HUDEP-2 (cell line): ENCODE data around the gene CRYBA4.
"Not testable (repeated sequence)": the region's sequence is repeated elsewhere in the genome, so short reads cannot be mapped to it uniquely, and the experiment has no call there.

Source experiments
- DNase-seq, 76 experiments: peaks; one replicate each; lab custom pipeline; 2025; ENCODE audit not compliant: unreplicated experiment in 76 of 76; lab: John Stamatoyannopoulos, UW

Gene CRYBA4

DNA sequence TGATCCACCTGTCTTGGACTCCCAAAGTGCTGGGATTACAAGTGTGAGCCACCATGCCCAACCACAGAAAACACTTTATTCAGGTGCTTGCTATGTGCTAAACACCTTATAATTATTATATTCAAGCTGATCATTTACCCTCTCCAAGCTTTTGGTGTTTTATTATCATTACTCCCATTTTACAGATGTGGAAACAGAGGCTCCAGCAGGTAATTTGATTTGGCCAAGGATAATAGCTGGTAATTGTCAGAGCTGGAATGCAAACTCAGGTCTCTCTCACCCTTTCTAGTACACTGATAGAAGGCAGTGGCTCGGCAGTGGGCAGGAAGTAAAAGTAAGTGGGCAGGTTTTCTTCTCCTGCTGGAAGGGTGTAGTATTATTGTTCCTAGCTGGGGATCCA is 28.0 kb upstream of the CRYBA4 start:
- DNase-seq, result no peak

DNA sequence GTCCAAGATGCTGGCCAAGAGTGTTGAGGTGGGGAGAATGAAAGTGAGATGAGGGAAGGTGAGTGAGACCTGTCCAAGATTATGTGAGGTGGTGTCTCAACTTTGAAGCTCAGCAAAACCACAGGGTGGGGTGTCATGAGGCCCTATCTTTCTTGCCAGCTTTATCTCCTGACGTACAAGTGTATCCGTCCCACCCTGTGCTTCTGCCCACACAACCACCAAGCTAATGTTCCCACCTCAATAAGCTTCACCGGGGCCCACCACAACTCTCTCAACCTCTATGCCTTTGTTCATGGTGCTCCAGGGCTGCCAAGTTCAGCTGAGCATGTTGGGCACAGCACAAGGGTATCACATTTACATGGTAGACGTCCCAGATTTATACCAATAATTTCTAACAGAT is 24.7 kb upstream of the CRYBA4 start:
- DNase-seq, result peak in 71 of 76 experiments; percentile 29 to 89 (median 67)

DNA sequence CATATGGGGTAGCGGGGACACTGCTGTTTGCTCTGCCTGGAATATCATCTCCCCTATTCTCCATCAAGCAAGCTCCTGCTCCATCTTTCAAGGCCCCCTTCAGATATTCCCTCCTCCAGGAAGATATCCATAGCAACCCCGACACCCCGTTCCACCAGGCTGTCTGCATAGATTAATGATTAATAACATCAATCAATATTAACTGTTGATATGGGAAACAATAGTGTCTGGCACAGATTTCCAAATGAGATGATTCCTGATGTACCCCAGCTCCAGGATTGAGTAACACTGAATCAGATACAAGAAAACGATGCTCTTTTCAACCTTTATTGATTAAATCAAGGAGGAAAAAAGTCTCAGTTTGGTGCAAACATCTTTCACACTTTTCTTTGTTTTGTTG is 24.3 kb upstream of the CRYBA4 start:
- DNase-seq, result no peak

DNA sequence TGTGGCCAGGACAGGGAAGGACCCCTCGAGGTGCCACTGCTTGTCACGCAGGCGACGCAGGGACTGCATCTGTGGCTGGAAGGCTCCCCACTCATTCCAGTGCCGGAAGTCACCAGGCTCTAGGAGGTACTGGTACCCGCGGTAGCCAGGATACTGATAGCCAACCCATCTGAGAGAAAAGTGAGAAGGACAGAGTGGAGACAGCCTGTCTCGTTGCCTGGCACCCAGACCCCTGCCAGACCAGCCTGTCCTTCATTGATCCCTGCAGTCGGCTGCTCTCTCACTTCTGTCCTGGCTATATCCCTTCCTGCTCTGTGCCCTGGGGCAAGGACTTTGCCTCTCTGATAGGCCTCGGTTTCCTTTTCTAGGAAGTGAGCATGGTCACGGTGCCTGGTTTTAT is 22.3 kb upstream of the CRYBA4 start:
- no peak for DNase-seq

DNA sequence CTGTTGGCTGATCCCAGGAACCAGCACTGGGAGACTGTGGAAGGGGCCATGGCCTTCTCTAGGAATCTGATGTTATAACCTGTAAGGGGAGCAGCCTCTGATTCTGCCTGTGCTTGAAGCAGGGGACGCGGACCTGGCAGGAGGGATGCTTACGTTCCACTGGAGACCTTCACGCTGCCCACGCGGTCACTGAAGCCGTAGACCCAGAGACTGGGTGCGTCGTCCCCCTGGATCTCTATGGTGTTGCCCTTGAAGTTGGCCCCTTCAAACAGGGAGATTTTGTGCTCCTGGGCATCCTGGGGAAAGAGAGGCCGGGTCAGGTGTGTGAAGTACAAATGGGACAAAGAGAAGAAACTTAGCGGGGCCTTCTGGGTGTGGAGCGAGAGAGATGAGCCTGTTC is 20.0 kb upstream of the CRYBA4 start:
- DNase-seq, result no peak

DNA sequence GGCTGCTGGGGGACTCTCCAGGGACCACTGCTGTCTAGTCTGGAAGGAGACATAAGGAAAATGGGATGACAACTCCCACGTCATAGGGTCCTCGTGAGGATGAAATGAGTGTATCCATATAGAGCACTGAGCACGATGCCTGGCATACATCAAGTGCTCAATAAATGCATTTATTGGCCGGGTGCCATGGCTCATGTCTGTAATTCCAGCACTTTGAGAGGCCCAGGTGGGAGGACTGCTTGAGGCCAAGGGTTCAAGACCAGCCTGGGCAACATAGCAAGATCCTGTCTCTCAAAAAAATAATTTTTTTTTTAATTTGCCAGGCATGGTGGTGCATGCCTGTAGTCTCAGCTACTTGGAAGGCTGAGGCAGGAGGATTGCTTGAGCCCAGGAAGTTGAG is 19.6 kb upstream of the CRYBA4 start:
- no peak for DNase-seq

DNA sequence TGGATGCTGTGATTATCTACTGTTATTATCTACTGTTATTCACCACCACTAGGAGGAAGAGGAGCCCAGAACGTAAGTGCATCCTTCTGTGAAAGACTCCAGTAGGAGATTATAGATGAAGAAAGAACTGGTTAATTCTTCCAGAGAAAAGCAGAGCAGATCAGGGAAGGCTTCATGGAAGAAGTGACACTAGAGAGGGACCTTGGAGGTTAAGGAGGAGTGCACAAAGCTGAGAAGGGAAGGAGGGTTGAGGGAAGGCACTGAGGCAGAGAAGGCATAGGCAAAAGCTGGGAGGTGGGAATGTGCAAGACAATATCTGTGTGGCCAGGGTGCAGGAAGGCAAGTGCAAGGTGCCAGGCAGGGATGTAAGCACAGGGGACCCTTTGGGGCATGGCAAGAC is 17.4 kb upstream of the CRYBA4 start:
- no peak for DNase-seq

DNA sequence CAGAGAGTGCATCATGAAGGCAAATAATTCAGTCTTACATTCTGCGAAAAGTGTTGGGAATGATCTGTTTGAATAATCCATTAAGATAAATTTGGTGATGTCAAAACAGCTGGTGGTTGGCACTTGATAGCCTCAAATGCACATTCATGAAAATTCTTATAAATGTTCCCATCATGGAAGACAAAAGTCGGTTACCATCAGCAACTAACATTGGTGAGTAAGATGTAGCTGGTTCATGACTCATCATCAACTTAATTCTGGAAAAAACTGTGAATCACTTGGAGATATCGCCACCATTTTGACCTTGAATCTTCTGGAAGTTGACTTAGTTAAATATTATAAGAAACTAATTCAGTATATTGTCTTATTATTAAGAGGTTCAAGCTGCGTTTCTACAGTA is 15.2 kb upstream of the CRYBA4 start:
- DNase-seq, result peak in 5 of 76 experiments; percentile 17 to 59 (median 38)

DNA sequence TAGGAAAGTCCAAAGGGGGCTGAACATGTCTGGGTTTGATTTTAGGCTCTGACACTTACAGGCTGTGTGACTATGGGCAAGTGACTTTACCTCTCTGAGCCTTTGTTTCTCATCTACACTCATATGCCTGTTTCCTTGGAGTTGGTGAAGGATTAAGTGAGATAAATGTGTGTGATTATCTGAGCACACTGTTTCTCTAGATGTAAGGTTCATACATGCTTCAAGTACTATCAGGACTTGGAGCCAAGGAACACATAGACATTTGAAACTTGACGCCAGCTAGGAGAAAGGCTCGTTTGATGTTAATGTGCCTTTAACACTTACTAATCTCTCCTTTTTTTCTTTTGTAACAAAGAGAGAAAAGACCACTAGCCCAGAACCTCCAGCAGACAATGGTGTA is 13.6 kb upstream of the CRYBA4 start:
- DNase-seq, result no peak

DNA sequence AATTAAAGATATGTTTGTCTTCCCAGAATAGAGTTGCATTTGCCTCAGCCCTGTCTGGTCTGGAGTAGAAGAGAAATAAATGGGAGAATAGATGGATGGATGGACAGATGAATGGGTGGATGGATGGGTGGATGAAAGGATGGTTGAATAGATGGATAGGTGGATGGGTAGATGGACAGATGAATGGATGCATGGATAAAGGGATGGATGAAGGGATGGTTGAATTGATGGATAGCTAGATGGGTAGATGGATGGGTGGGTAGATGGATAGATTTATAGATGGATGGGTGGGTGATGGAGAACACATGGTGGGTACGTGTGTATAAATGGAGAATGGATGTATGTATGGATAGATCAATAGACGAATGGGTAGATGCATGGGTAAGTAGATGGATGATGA is 12.5 kb upstream of the CRYBA4 start:
- no peak for DNase-seq

DNA sequence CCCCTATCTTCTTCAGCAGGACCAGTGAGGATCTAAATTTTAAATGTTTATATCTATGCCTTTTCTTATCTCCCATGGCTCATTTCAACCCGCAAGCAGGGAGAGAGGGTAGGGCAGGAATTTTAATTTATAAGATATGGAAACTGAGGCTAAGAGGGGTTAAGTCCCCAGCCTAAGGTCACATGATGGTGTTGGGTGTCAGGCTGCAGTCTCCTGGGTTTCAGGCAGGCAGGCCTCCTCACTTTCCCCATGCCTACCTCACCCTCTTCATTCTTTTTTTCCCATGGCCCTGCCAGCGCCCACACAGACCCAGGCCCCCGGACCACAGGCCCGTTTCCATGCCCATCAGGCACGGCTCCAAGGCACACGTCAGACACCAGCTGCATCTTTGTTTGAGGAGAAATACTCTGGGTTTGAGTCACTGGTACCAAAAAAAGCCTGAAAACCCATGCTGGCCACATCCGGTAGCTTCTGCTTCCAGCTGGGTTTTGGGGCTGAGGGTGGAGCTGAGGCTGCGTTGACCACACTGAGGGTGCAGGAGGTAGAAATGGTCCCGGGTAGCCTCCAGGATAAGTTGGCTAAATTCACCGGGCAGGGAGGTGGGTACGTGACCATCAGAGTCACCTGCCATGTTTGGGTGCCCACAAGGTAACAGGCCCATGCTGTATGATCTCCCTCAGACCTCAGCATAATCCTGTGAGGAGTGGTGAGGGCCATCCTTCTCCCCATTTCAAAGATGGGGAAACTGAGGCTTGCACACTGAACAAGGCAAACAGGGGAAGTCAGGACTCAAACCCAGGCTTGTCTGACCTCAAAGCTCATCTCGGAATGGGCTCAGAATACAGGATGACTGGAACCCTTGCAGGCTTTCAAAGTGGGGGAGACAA is 11.4 kb upstream of the CRYBA4 start:
- DNase-seq, result no peak

DNA sequence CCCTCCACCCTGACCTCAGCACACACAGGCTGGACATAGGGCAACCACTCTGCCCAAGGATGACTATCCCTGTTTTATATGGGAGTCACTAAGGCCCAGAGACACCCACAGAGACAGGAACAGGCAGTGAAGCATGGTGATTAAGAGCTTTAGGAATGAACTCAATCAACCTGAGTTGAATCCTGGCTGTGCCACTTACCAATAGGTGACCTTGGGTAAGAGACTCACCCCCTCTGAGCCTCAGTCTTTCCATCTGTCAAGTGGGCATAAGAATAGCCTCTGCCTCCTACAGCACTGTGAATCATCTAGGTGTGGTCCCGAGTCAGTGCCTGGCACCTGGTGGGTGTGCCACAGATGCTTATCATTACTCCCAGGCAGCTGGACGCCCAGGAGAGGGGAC is 10.8 kb upstream of the CRYBA4 start:
- DNase-seq, result peak in 7 of 76 experiments; percentile 13 to 35 (median 20)

DNA sequence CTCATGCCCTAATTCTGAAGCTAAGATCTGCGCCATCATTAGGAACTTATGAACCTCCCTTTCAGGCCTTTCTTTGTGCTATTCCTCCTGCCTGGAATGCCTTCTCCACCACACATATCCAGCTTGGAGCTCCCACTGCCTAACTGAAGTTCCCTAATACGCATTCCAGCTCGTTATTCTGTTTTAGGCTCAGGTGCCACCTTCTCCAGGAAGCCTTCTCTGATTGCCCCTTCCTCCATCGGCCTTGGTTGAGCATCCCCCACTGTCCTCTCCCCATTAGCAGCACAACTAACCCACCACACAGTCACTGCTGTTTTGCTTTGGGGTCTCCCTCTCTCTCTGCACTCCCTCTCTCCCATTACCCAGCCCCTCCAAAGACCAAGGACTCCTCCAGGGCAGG is 9.1 kb upstream of the CRYBA4 start:
- no peak for DNase-seq

DNA sequence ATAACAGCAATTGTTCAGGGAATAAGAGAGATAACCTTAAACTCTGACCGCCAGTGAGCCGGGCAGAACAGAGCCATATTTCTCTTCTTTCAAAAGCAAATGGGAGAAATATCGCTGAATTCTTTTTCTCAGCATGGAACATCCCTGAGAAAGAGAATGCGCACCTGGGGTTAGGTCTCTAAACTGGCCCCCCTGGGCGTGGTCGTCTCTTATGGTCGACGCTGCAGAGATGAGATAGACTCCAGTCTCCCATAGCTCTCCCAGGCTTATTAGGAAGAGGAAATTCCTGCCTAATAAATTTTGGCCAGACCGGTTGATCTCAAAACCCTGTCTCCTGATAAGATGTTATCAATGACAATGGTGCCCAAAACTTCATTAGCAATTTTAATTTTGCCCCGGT is 8.0 kb upstream of the CRYBA4 start:
- not testable (repeated sequence) for DNase-seq

DNA sequence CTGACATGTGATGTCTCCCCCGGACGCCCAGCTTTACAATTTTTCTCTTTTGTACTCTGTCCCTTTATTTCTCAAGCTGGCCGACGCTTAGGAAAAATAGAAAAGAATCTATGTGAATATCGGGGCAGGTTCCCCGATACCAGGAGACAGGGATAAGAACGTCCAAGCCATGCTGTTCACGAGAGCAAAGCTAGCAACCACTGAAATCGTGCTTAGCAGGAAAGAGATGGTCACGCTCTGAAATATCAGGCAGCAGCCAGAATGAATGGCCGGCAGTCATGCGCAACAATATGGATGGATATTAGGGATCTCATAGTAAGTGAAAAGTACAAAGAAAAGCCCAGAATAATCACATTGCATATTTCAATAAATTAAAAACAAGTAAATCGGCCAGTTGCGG is 7.4 kb upstream of the CRYBA4 start:
- DNase-seq, result no peak

DNA sequence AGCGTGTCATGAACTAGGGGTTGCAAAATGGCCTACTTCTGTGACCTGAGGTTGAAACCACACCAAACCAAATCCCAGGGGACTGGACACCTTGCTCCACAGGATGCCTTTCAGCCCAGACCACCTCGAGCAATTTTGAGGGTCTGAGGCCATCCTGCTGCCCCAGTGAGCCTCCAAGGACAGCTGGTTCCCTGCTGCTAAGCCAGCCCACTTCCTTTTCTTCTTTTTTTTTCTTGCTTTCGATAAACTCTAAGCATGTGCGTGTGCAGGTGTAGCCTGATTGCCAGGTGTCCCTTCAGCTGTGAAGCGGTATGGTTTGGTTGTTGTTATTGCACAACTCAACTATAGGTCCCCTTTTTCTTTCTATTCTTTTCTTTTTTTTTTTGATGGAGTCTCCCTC is 6.6 kb upstream of the CRYBA4 start:
- DNase-seq, result no peak

DNA sequence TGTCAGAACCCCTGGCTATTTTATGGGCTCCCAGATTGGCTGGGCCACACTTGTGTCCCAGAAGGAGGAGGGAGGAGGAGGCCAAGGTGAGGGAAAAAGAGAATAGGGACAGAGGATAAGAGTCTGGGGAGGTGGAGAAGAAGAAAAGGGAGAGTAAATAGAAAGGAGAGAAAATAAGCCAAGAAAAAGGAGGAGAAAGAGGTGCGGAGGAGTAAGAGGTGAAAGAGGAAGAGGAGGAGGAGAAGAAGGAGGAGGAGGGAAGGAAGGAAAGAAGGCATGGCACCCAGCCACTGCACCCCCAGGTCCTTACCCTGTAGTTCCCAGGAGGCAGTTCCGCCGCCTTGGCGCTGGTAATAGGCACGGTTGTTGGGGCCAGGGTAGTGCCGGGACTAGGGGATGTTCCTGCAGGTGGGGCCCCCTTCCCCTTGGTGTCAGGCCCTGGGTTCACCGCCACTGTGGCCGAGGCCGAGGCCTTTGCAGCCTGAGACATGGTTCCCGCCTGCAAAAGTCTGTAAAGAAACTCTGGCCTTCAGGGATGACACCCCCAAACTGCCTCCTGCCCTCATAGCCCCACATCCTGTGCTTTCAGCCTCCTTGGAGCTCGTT is 5.8 kb upstream of the CRYBA4 start:
- DNase-seq, result no peak

DNA sequence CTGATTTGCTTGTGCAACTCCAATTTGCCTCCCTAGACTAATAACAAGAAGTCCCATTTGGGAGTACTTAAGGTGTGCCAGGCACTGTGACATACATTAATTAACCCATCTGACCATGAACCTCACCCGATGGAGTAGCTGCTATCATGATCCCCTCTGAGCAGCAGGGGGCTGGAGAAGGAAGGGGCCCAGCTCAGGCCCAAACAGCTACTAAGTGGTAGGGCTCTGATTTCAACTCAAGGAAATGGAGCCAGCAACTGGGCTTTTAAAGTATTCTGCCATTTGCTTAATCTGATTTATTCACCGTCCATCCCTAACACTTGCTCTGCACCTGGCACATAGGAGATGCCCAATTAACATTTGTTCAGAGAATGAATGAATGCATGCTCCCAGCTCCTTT is 5.1 kb upstream of the CRYBA4 start:
- DNase-seq, result no peak

DNA sequence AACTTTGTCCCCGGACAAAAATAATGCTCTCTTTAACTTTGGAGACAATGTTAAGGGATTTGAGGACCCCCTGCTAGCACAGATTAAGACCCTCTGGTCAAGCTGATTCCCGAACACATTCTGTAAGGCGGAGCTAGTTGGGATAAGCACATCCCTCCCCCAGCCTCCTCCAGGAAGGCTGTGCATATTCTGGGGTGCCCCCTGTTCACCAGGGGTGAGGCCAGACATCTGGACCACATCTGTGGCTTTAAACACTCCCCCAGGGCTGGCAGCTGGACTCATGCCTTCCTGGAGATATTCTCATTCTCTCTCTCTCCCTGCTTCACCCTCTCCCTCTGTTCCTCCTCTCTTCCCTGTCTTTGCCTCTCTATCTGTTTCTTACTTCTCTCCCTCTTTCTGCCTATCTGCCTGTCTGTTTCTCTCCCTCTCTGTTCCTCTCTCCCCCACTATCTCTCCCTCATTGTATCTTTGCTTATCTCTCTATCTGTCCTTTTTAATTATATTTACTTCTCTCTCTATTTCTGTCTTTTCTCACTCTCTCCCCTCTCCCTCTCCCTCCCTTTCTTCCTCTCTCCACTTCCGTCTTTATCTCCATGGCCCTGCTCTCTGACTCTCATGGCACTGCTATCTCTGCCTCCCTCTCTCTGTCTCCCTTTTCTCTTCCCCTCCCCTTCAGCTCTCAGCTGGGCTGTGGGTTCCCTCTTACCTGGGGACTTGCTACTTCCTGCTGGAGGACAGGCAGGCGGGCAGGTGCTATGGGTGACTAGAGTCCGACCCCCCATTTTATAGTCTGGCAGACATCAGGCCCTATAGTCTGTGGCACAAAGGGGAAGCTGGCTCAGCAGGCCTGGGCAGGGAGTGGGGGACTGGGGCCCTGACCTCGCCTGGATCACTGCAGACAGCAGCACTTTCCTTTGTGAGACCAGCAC is 4.2 kb upstream of the CRYBA4 start, which contains the start of gene CRYBB1:
Gene CRYBB1, minus strand, starts transcription at position 757 of the 929 bp plus-strand sequence. CDS start 1,708 bp downstream, outside the sequence.
- peak in 22 of 76 experiments; percentile 12 to 54 (median 26) for DNase-seq

DNA sequence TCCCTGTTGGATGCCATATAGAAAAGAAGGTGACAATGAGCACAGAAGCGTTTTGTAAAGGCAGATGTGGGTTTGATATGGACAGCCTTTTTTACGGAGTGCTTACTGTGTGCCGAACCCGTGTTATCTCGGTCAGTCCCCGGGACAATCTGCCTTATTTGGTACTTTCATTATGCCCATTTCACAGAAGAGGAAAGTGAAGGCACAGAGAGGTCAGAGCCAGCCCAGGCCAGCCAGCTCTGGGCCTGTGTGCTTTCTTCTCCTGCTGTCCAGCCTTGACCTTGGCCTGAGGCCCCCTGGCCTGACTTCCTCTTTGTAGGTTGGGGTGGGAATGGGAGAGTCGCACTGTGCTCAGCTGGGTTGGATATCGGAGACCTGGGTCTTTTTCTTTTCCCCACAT is 3.3 kb upstream of the CRYBA4 start:
- DNase-seq, result no peak

DNA sequence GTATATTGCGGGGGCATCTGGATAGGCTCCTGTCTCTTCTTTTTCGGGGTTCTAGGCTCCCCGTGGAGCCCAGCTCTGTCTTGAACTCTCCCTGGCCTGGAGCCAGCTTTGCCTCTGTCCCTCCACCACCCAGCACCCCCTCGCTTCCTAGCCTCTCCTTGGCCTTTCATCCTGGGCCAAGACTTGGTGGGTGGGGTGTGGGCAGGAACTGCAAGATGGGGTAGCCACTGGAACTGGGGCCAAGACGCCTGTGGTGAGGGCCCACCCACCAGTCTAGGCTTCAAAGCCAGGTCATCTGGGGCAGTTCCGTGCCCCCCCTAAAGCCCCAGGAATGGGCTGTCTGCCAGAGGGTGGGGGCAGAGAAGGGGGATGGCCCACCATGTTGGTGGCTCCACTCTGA is 2.3 kb upstream of the CRYBA4 start:
- DNase-seq, result peak in 10 of 76 experiments; percentile 7 to 26 (median 17)
